ENCODE measurements around the gene GNAI3.

- TF ChIP-seq CTCF (optimal IDR thresholded peaks at IDR 0.05 in 1 of 3, IDR thresholded peaks at IDR 0.05 in 1 of 3, conservative IDR thresholded peaks at IDR 0.05 in 1 of 3; ENCODE audit: extremely low read depth in 1 of 3, insufficient read depth in 2 of 3, low read length in 3 of 3) (no peak), EZH2 (IDR thresholded peaks at IDR 0.05; ENCODE audit: low read length) (no peak)
Observed at GRCh38 chr1:109654519-109654918, 106.1 kb downstream of the GNAI3 start.
